Dermis blood vessel endothelial cell (primary cell): ENCODE data around the gene USP54. TPM values are rescaled to one million over a fixed set of nuclear protein-coding genes. Genes with fewer than 3 reads are reported as not detected.

ENCODE experiments used
- DNase-seq: peaks from one replicate; pipeline ENCODE4 v3.0.0; 2010
- total RNA-seq: library from RNA; depleted of rRNA; stranded (reverse); fragments of >200 nt; gene quantifications from 2 replicates; pipeline ENCODE4 v1.2.3, GENCODE V29; 2014

The USP54 gene
- total RNA-seq, 1 donor from 2014 or later = 8.8 TPM

DNA sequence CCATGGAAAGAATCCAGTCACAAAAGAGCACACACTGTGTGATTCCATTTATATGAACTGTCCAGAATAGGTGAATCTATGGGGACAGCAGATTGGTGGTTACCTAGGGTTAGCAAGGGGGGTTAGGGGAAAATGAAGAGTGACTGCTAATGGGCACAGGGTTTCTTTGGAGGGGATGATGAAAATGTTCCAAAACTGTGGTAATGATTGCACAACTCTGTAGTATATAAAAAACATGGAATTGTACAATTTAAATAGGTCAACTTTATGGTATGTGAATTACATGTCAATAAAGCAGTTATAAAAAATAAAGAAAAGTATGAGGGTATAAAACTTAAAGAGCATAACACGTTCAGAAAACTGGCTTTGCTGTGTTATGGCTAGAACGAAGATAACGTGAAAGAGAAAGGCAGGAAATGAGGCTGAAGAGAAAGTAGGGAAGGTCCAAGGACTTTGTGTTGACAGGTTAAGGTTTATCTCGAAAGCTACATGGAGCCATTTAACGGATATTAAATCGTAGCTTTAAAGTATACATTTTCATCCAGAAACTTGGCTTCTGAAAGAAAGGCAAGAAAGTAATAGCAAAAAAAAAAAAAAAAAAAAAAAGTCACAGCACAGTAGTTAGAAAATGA is 131.3 kb downstream of the USP54 start:
- DNase-seq = no peak

DNA sequence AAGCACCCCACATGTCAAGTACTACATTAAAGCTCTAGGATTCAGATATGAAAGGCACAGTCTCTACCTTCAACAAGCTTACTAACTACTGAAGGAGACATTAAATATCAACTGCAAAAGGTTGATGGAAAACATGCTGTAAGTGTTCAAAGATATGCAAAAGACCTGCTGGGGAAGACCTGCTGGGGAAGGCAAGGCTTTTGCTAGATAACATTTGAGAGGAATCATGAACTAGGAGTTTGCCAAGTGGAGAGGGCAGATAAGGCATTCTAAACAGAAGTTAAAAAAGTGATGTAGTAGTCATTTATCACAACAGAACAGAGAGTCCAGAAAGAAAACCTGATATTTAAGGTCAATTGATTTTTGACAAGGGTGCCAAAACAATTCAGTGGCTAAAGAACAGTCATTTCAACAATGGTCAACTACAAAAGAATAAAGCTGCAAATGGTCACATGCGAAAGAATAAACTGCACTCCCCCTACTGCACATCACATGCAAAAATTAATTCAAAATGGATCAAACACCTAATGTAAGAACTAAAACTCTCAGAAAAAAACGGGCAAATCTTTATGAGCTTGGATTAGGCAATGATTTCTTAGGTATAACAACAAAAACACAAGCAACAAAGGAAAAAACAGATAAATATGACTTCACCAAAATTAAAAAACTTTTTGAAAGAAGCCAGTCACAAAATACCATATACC is 134.8 kb downstream of the USP54 start:
- DNase-seq = no peak

DNA sequence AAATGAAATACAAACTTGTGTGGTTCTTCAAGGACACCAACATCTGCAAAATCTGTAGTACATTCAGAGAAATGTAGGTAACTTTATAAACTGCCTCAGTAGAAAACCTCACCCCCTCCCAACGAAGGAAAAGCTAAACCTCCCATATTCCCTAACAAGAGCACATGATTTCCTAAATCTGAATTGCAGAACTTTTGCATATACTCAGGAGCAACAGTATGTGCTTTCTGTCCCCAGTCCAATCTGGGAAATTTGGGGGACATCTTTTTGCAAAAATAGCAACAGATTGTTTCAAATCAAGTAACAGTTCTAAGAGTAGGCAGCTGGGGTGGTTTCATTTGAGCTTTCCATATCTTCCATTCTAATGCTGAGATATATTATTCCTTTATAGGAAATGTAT is 142.0 kb downstream of the USP54 start:
- DNase-seq = no peak

DNA sequence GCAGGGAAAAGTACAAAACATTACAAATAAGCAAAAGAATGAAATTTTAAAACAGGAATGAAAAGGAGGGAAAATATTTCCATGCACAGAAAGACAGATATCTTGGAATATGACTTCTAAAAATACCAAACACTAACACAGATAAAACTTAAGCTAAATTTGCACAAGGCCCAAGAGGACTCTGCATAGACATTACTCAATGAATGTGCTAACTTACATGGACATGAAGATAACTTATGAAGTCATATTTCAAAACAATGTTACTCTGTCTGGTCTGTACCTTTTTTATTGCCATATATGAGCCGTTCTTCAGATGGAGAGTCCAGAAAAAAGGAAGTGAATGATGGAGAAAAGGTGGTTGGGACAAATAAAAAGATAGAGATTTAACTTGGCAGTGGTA is 142.8 kb downstream of the USP54 start:
- DNase-seq = no peak

Other genes with a start within 250 kb of the USP54 start
- gene CFAP70, start 232.5 kb downstream of the USP54 start, total RNA-seq = 0.19 and 0.34 TPM in 2 replicates
- gene ANXA7, start 177.3 kb downstream of the USP54 start, total RNA-seq = 100 and 151 TPM in 2 replicates
- 0.84 and 1.5 TPM in 2 replicates for gene MSS51, start 157.8 kb downstream of the USP54 start, total RNA-seq
- gene PPP3CB, start 95.3 kb downstream of the USP54 start, total RNA-seq = 12.6 and 19.6 TPM in 2 replicates
- gene MYOZ1, start 50.1 kb upstream of the USP54 start, total RNA-seq = not detected in 2 replicates
- gene SYNPO2L, start 64.7 kb upstream of the USP54 start, total RNA-seq = under 0.01 TPM in 1 of 2 replicates, not detected in the other
- gene AGAP5, start 106.8 kb upstream of the USP54 start, total RNA-seq = 1.9 and 2.1 TPM in 2 replicates
- gene SEC24C, start 153.0 kb upstream of the USP54 start, total RNA-seq = 67.6 and 93.3 TPM in 2 replicates
- gene CHCHD1, start 190.7 kb upstream of the USP54 start, total RNA-seq = 18.2 and 19.4 TPM in 2 replicates
- 66.4 and 71.8 TPM in 2 replicates for gene ZSWIM8, start 194.3 kb upstream of the USP54 start, total RNA-seq
- 10.9 and 13.4 TPM in 2 replicates for gene NDST2, start 220.3 kb upstream of the USP54 start, total RNA-seq